AG04449 (cell line): Measurements from ENCODE around the gene CHN2.

Experiments
- CTCF ChIA-PET: fragments of 350-600 bp; formaldehyde crosslinking; extraction: SDS; loops from one replicate; lab custom pipeline; 2021; ENCODE audit warnings: antibody characterized with exemption; lab: Yijun Ruan, JAX
- POLR2A ChIA-PET: fragments of 400-600, 350-600 bp; formaldehyde crosslinking; extraction: SDS; loops from one replicate; lab custom pipeline; 2020; ENCODE audit warnings: antibody characterized with exemption, inconsistent platforms; lab: Yijun Ruan, JAX
- DNase-seq: peaks from one replicate; pipeline ENCODE4 v3.0.0-alpha.2; 2010; ENCODE audit warnings: low read depth, low spot score
- H3K4me3 ChIP-seq: 2 replicates; pipeline ENCODE4 v1.5.1; 2011; ENCODE audit warnings: low read depth, mild to moderate bottlenecking, control low read depth, low read length
- CTCF ChIP-seq: IDR thresholded peaks from one replicate; pipeline ENCODE4 v1.5.1; 2011; ENCODE audit warnings: mild to moderate bottlenecking, moderate library complexity, low read length, control low read depth, inconsistent platforms; ENCODE audit not compliant: insufficient read depth; ENCODE audit errors: missing control alignments

Gene CHN2

GRCh38 chr7:29272057-29272456 lies 77.5 kb downstream of the CHN2 start:
- H3K4me3 ChIP-seq, result no peak overlapping the region
- DNase-seq, result no peak
- POLR2A ChIA-PET, result no interaction called here
- CTCF ChIA-PET, result no interaction called here
- no peak for TF ChIP-seq CTCF

GRCh38 chr7:29274146-29275017 lies 79.8 kb downstream of the CHN2 start:
- ChIA-PET POLR2A (no interaction called here), CTCF (no interaction called here)
- no peak overlapping the region for H3K4me3 ChIP-seq
- no peak for TF ChIP-seq CTCF
- DNase-seq, result no peak

- no peak overlapping the region for H3K4me3 ChIP-seq
- no peak for DNase-seq
- POLR2A ChIA-PET, result no interaction called here
- no peak for TF ChIP-seq CTCF
- CTCF ChIA-PET, result no interaction called here
These were observed 80.4 kb downstream of the CHN2 start for GRCh38 chr7:29275018-29275318.

- H3K4me3 ChIP-seq, result no peak overlapping the region
- ChIA-PET POLR2A (no interaction called here), CTCF (no interaction called here)
- no peak for DNase-seq
- TF ChIP-seq CTCF, result no peak
These were observed 80.9 kb downstream of the CHN2 start for GRCh38 chr7:29275493-29275892.

GRCh38 chr7:29276199-29276598 lies 81.6 kb downstream of the CHN2 start:
- H3K4me3 ChIP-seq, result no peak overlapping the region
- POLR2A ChIA-PET, result no interaction called here
- TF ChIP-seq CTCF, result no peak
- CTCF ChIA-PET, result no interaction called here
- no peak for DNase-seq

- CTCF ChIA-PET, result no interaction called here
- no peak overlapping the region for H3K4me3 ChIP-seq
- no peak for DNase-seq
- POLR2A ChIA-PET, result no interaction called here
- no peak for TF ChIP-seq CTCF
These were observed 82.2 kb downstream of the CHN2 start for GRCh38 chr7:29276806-29277205.
